Neural cell (in vitro differentiated cells): Measurements from ENCODE around the gene RAB11FIP2. TPM values are rescaled to one million over a fixed set of nuclear protein-coding genes. Genes with fewer than 3 reads are reported as not detected.

ENCODE experiments used
- H2AFZ ChIP-seq: fragments of 200-600, 300-800 bp; sonication (generic), shearing (Covaris generic); 2 replicates; pipeline ENCODE4 v1.6.0; 2014; ENCODE audit warnings: low read depth, mild to moderate bottlenecking, antibody characterized with exemption, low read length, moderate library complexity
- H3F3A ChIP-seq: fragments of 200-600 bp; shearing (Covaris generic); 2 replicates; pipeline ENCODE4 v1.6.1; 2016; ENCODE audit warnings: mild to moderate bottlenecking, moderate library complexity, mixed read lengths, antibody characterized with exemption, low read length; ENCODE audit not compliant: insufficient read depth, poor library complexity, severe bottlenecking
- H3K27ac ChIP-seq: fragments of 200-600, 300-800 bp; sonication (generic), shearing (Covaris generic); 2 replicates; pipeline ENCODE4 v1.5.1; 2014; ENCODE audit warnings: mild to moderate bottlenecking, low read length, moderate library complexity
- H3K27me3 ChIP-seq: fragments of 300-800, 200-600 bp; sonication (generic), shearing (Covaris generic); 2 replicates; pipeline ENCODE4 v1.6.0; 2014; ENCODE audit warnings: mild to moderate bottlenecking, low read depth, low read length, moderate library complexity; ENCODE audit not compliant: insufficient read depth
- H3K36me3 ChIP-seq: fragments of 300-800, 200-600 bp; sonication (generic), shearing (Covaris generic); 2 replicates; pipeline ENCODE4 v1.5.1; 2014; ENCODE audit warnings: mild to moderate bottlenecking, antibody characterized with exemption, low read length, moderate library complexity; ENCODE audit not compliant: insufficient read depth
- H3K4me2 ChIP-seq: fragments of 300-800, 200-600 bp; sonication (generic), shearing (Covaris generic); 2 replicates; pipeline ENCODE4 v1.6.0; 2014; ENCODE audit warnings: mild to moderate bottlenecking, low read length
- H3K4me3 ChIP-seq: fragments of 300-800, 200-600 bp; sonication (generic), shearing (Covaris generic); 2 replicates; pipeline ENCODE4 v1.5.1; 2014; ENCODE audit warnings: mild to moderate bottlenecking, low read length, moderate library complexity
- H3K79me2 ChIP-seq: fragments of 200-600 bp; shearing (Covaris generic); replicated peaks from 2 replicates; pipeline ENCODE4 v1.6.0; 2014; ENCODE audit warnings: mild to moderate bottlenecking, low read length, moderate library complexity; ENCODE audit not compliant: insufficient read depth
- H3K9ac ChIP-seq: fragments of 300-800, 200-600 bp; sonication (generic), shearing (Covaris generic); 2 replicates; pipeline ENCODE4 v1.6.1; 2016; ENCODE audit warnings: mild to moderate bottlenecking, low read length, mixed read lengths
- H3K9me2 ChIP-seq: fragments of 200-600 bp; shearing (Covaris generic); 2 replicates; pipeline ENCODE4 v1.6.1; 2016; ENCODE audit warnings: mild to moderate bottlenecking, low read length, mixed read lengths; ENCODE audit not compliant: insufficient read depth
- H3K9me3 ChIP-seq: fragments of 200-600, 300-800 bp; sonication (generic), shearing (Covaris generic); 2 replicates; pipeline ENCODE4 v1.6.1; 2016; ENCODE audit warnings: mild to moderate bottlenecking, mixed run types, low read length, moderate library complexity, mixed read lengths
- H4K20me1 ChIP-seq: fragments of 200-600 bp; shearing (Covaris generic); 2 replicates; pipeline ENCODE4 v1.6.1; 2016; ENCODE audit warnings: mild to moderate bottlenecking, mixed run types; ENCODE audit not compliant: insufficient read depth
- EP300 ChIP-seq: fragments of 450-650 bp; conservative IDR thresholded peaks from 2 replicates; pipeline ENCODE4 v1.6.1; 2014; ENCODE audit warnings: antibody characterized with exemption, mild to moderate bottlenecking, moderate library complexity; ENCODE audit not compliant: poor library complexity, severe bottlenecking
- EZH2 ChIP-seq: fragments of 200-600, 300-800 bp; shearing (Covaris generic), sonication (generic); IDR thresholded peaks from 2 replicates; pipeline ENCODE4 v1.6.1; 2014; ENCODE audit warnings: antibody characterized with exemption, low read length, borderline replicate concordance, mild to moderate bottlenecking; ENCODE audit not compliant: insufficient read depth, poor library complexity, severe bottlenecking
- MXI1 ChIP-seq: fragments of 450-650 bp; conservative IDR thresholded peaks from 2 replicates; pipeline ENCODE4 v1.6.1; 2014; ENCODE audit warnings: antibody characterized with exemption, mild to moderate bottlenecking; ENCODE audit not compliant: poor library complexity, severe bottlenecking
- TAF1 ChIP-seq: IDR thresholded peaks from 2 replicates; pipeline ENCODE4 v1.6.1; 2012; ENCODE audit warnings: low read depth
- polyA plus RNA-seq: library from polyadenylated mRNA; depleted of rRNA; stranded (reverse); fragments of >200 nt; gene quantifications from 2 replicates; pipeline ENCODE4 v1.2.3, GENCODE V29; 2014
- TF ChIP-seq, protein P1 (sequence below): IDR thresholded peaks from 2 replicates; pipeline ENCODE4 v1.6.1; 2012; ENCODE audit warnings: borderline replicate concordance
- TF ChIP-seq, protein P2 (sequence below): fragments of 450-650 bp; IDR thresholded peaks from 2 replicates; pipeline ENCODE4 v1.5.1; 2014; ENCODE audit warnings: antibody characterized with exemption, mild to moderate bottlenecking, moderate library complexity; ENCODE audit not compliant: poor library complexity, severe bottlenecking

The RAB11FIP2 gene
- polyA plus RNA-seq, 1 donor from 2014 or later = 26.3 TPM

DNA sequence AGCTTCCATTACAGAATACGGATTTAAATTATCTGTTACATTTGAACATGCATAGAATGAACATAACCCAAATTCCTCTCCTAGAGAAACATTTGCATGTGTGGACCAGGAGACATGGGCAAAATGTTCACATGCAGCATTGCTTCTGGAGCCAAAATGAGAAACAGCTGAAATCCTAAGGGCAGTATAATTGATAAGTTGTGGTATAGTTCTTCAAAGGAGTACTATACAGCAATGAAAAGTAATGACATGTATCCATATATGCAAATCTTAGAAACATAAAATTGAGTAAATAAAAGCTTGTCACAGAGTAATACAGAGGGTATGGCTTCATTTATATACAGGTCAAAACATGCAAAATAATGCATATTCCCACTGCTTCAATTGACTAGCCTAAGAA, 77.1 kb downstream of the RAB11FIP2 start:
- H2AFZ ChIP-seq = no peak overlapping the region

DNA sequence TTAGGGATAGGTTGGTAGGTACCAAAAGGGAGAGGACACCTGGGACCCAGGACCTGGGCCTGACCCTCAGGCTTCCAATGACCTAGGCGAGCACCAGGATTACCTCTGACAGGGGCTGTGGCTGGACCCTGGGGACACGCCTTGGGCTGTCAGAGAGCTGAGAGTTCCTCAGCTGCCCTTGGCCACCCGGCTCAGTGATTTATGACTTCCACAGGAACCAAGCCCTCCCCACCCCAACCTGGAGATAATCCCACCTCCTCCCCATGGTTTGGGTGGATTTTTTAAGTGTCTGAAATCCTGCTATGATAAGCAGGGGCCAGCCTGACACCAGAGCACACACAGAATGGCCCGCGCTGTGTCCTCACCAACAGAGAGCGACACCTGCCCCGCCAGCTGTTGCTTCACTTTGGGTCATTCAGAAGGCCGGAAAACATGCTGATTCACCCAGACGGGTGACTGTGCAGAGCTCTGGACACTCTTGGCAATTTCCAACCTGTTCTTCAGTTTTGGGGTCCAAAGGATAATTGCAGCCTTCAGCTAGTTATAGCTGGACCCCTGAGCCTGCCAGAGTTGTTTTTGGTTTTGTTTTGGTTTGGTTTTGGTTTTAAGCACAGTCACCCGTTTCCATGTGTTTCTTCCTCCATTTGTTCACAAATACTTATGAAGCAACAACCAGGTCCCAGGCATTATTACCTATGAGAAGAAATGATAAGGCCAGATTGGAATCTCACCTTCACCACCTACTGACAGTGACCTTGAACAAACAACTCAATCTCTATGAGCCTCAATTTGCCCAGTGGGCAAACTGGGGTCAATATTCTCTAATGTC, 78.2 kb downstream of the RAB11FIP2 start:
- H2AFZ ChIP-seq = no peak overlapping the region
- no peak overlapping the region for H3K4me3 ChIP-seq
- no peaks in the 10 kb centered on the region for H4K20me1 ChIP-seq
- TF ChIP-seq, protein P1, sequence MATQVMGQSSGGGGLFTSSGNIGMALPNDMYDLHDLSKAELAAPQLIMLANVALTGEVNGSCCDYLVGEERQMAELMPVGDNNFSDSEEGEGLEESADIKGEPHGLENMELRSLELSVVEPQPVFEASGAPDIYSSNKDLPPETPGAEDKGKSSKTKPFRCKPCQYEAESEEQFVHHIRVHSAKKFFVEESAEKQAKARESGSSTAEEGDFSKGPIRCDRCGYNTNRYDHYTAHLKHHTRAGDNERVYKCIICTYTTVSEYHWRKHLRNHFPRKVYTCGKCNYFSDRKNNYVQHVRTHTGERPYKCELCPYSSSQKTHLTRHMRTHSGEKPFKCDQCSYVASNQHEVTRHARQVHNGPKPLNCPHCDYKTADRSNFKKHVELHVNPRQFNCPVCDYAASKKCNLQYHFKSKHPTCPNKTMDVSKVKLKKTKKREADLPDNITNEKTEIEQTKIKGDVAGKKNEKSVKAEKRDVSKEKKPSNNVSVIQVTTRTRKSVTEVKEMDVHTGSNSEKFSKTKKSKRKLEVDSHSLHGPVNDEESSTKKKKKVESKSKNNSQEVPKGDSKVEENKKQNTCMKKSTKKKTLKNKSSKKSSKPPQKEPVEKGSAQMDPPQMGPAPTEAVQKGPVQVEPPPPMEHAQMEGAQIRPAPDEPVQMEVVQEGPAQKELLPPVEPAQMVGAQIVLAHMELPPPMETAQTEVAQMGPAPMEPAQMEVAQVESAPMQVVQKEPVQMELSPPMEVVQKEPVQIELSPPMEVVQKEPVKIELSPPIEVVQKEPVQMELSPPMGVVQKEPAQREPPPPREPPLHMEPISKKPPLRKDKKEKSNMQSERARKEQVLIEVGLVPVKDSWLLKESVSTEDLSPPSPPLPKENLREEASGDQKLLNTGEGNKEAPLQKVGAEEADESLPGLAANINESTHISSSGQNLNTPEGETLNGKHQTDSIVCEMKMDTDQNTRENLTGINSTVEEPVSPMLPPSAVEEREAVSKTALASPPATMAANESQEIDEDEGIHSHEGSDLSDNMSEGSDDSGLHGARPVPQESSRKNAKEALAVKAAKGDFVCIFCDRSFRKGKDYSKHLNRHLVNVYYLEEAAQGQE = no peak
- TF ChIP-seq MXI1 (no peak), EP300 (no peak), EZH2 (no peak), TAF1 (no peak)
- TF ChIP-seq, protein P2, sequence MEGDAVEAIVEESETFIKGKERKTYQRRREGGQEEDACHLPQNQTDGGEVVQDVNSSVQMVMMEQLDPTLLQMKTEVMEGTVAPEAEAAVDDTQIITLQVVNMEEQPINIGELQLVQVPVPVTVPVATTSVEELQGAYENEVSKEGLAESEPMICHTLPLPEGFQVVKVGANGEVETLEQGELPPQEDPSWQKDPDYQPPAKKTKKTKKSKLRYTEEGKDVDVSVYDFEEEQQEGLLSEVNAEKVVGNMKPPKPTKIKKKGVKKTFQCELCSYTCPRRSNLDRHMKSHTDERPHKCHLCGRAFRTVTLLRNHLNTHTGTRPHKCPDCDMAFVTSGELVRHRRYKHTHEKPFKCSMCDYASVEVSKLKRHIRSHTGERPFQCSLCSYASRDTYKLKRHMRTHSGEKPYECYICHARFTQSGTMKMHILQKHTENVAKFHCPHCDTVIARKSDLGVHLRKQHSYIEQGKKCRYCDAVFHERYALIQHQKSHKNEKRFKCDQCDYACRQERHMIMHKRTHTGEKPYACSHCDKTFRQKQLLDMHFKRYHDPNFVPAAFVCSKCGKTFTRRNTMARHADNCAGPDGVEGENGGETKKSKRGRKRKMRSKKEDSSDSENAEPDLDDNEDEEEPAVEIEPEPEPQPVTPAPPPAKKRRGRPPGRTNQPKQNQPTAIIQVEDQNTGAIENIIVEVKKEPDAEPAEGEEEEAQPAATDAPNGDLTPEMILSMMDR = no peak
- H3K4me2 ChIP-seq = no peak overlapping the region
- H3K36me3 ChIP-seq = no peaks in the 10 kb centered on the region
- peaks cover 11% of the 10 kb centered on the region for H3K27me3 ChIP-seq
- H3K9ac ChIP-seq = no peak overlapping the region
- H3K9me2 ChIP-seq = no peaks in the 10 kb centered on the region
- no peaks in the 10 kb centered on the region for H3F3A ChIP-seq
- H3K9me3 ChIP-seq = no peaks in the 10 kb centered on the region
- H3K79me2 ChIP-seq = no peaks in the 10 kb centered on the region
- no peak overlapping the region for H3K27ac ChIP-seq

More for the DNA sequence above, 77.1 kb downstream of the RAB11FIP2 start:
- H3K27ac ChIP-seq = no peak overlapping the region
- H3K4me2 ChIP-seq = no peak overlapping the region
- no peak for TF ChIP-seq EP300
- no peak for TF ChIP-seq EZH2
- no peaks in the 10 kb centered on the region for H4K20me1 ChIP-seq
- no peak overlapping the region for H3K4me3 ChIP-seq
- H3K9ac ChIP-seq = no peak overlapping the region
- H3K27me3 ChIP-seq = peaks cover 11% of the 10 kb centered on the region
- no peaks in the 10 kb centered on the region for H3K9me3 ChIP-seq
- H3F3A ChIP-seq = no peaks in the 10 kb centered on the region
- no peaks in the 10 kb centered on the region for H3K79me2 ChIP-seq
- no peaks in the 10 kb centered on the region for H3K9me2 ChIP-seq
- no peaks in the 10 kb centered on the region for H3K36me3 ChIP-seq
